MCF 10A (cell line): ENCODE data around the gene C2CD3. TPM values are rescaled to one million over a fixed set of nuclear protein-coding genes. Genes with fewer than 3 reads are reported as not detected.

ENCODE experiments used
- BruUV-seq: library from RNA; stranded (reverse); fragments of 400-500 nt; replicated peaks from 2 replicates; lab custom pipeline; 2021; lab: Mats Ljungman, UMichigan
- CTCF ChIA-PET: fragments of 300-600 bp; sonication (Branson Sonifier 250); formaldehyde crosslinking; extraction: SDS; loops from one replicate; lab custom pipeline; 2021; ENCODE audit warnings: antibody characterized with exemption, inconsistent platforms; lab: Yijun Ruan, JAX
- POLR2A ChIA-PET: fragments of 300-600, 350-650 bp; sonication (Branson Sonifier 250); formaldehyde crosslinking; extraction: SDS; loops from one replicate; lab custom pipeline; 2020; ENCODE audit warnings: antibody characterized with exemption, inconsistent platforms; lab: Yijun Ruan, JAX
- DNase-seq: peaks from one replicate; pipeline ENCODE4 v3.0.0-alpha.2; 2018; ENCODE audit not compliant: unreplicated experiment
- H3K27ac Mint-ChIP-seq: one replicate; pipeline ENCODE4 v1.8.0; 2022; ENCODE audit warnings: mild to moderate bottlenecking, low read depth, mixed read lengths; ENCODE audit not compliant: unreplicated experiment
- H3K27me3 Mint-ChIP-seq: one replicate; pipeline ENCODE4 v1.8.0; 2022; ENCODE audit warnings: mixed read lengths; ENCODE audit not compliant: insufficient read depth, unreplicated experiment
- H3K36me3 Mint-ChIP-seq: one replicate; pipeline ENCODE4 v1.8.0; 2022; ENCODE audit warnings: mild to moderate bottlenecking, moderate library complexity, mixed read lengths; ENCODE audit not compliant: insufficient read depth, unreplicated experiment
- H3K4me1 Mint-ChIP-seq: one replicate; pipeline ENCODE4 v1.8.0; 2022; ENCODE audit warnings: mixed read lengths; ENCODE audit not compliant: insufficient read depth, unreplicated experiment
- H3K4me3 Mint-ChIP-seq: one replicate; pipeline ENCODE4 v1.8.0; 2022; ENCODE audit warnings: mild to moderate bottlenecking, moderate library complexity, mixed read lengths; ENCODE audit not compliant: unreplicated experiment
- H3K9me3 Mint-ChIP-seq: one replicate; pipeline ENCODE4 v1.8.0; 2022; ENCODE audit warnings: mixed read lengths; ENCODE audit not compliant: unreplicated experiment
- CTCF ChIP-seq: fragments of 200-600 bp; IDR thresholded peaks from one replicate; pipeline ENCODE4 v1.8.0; 2022; ENCODE audit warnings: antibody characterized with exemption, mild to moderate bottlenecking; ENCODE audit not compliant: unreplicated experiment
- intact Hi-C: fragments of 100-400 bp; cut with micrococcal nuclease; formaldehyde crosslinking; loops from 2 replicates; pipeline ENCODE4 v1.14.1; 2022
- total RNA-seq: library from RNA; stranded (reverse); gene quantifications from 2 replicates; pipeline ENCODE4 v1.2.3, GENCODE V29; 2022

Gene C2CD3
- total RNA-seq, 1 experiment from 2014 or later, result 18.7 TPM

- intact Hi-C loops, result no loop called here
- no peaks in the 10 kb centered on the region for H3K36me3 Mint-ChIP-seq
- no peak for DNase-seq
- H3K9me3 Mint-ChIP-seq, result no peaks in the 10 kb centered on the region
- no TSS peak for BruUV-seq
- H3K27me3 Mint-ChIP-seq, result no peaks in the 10 kb centered on the region
- no peak overlapping the region for H3K4me3 Mint-ChIP-seq
- H3K27ac Mint-ChIP-seq, result no peak overlapping the region
- ChIA-PET CTCF (no interaction called here), POLR2A (no interaction called here)
- H3K4me1 Mint-ChIP-seq, result no peaks in the 10 kb centered on the region
- TF ChIP-seq CTCF, result no peak
These were observed 175.1 kb downstream of the C2CD3 start for GRCh38 chr11:73995731-73996130.

- no peak overlapping the region for H3K27ac Mint-ChIP-seq
- no peaks in the 10 kb centered on the region for H3K4me1 Mint-ChIP-seq
- TF ChIP-seq CTCF, result no peak
- no peaks in the 10 kb centered on the region for H3K36me3 Mint-ChIP-seq
- DNase-seq, result no peak
- H3K4me3 Mint-ChIP-seq, result no peak overlapping the region
- intact Hi-C loops, result no loop called here
- no TSS peak for BruUV-seq
- no peaks in the 10 kb centered on the region for H3K9me3 Mint-ChIP-seq
- POLR2A ChIA-PET, result interaction anchor here (1.0 kb wide), 1 partner anchor 31 kb away, joined by 3 read pairs; no protein-coding TSS in a partner anchor
- H3K27me3 Mint-ChIP-seq, result no peaks in the 10 kb centered on the region
- CTCF ChIA-PET, result no interaction called here
These were observed 175.6 kb downstream of the C2CD3 start for GRCh38 chr11:73995247-73995646.

DNA sequence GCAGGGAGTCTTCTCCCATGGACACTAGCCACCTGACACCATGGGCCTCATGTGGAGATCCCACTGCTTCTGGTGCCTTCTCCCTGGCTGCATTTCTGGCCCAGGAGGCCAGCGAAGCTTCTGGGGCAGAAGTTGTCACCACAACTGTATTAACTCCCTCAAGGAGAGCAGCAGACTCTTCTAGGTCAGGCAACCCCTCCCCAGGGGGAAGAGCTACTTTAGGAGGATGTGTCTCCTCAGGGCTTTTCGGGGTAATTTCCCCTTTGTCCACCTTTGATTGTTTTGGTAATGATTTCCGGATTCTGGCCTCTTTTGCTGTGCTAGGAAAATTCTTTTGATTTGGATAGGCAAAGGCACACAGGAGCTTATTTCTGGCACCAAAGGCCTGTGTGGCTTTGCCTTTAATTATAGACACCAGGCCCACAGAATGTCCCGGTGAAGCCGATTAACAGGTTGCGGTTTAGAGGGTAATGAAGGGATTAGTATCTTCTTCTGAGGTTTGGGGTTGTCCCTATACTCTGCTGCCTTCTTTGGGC lies 179.3 kb downstream of the C2CD3 start:
- no peaks in the 10 kb centered on the region for H3K27me3 Mint-ChIP-seq
- BruUV-seq, result no TSS peak
- H3K36me3 Mint-ChIP-seq, result no peaks in the 10 kb centered on the region
- POLR2A ChIA-PET, result interaction anchor here (0.6 to 0.9 kb wide), 3 partner anchors 10 to 109 kb away, joined by 3 to 4 read pairs (median 4); no protein-coding TSS in a partner anchor
- TF ChIP-seq CTCF, result no peak
- no peaks in the 10 kb centered on the region for H3K9me3 Mint-ChIP-seq
- H3K27ac Mint-ChIP-seq, result no peak overlapping the region
- intact Hi-C loops, result no loop called here
- DNase-seq, result no peak
- CTCF ChIA-PET, result interaction anchor here (0.6 kb wide), 2 partner anchors 89 to 330 kb away, joined by 3 read pairs; no protein-coding TSS in a partner anchor
- H3K4me3 Mint-ChIP-seq, result no peak overlapping the region
- no peaks in the 10 kb centered on the region for H3K4me1 Mint-ChIP-seq

- H3K9me3 Mint-ChIP-seq, result no peaks in the 10 kb centered on the region
- no peaks in the 10 kb centered on the region for H3K27me3 Mint-ChIP-seq
- CTCF ChIA-PET, result no interaction called here
- H3K27ac Mint-ChIP-seq, result no peak overlapping the region
- H3K4me3 Mint-ChIP-seq, result no peak overlapping the region
- H3K4me1 Mint-ChIP-seq, result no peaks in the 10 kb centered on the region
- DNase-seq, result no peak
- no peak for TF ChIP-seq CTCF
- intact Hi-C loops, result no loop called here
- BruUV-seq, result no TSS peak
- POLR2A ChIA-PET, result no interaction called here
- no peaks in the 10 kb centered on the region for H3K36me3 Mint-ChIP-seq
These were observed 180.1 kb downstream of the C2CD3 start for GRCh38 chr11:73990730-73991129.
